GM19035 (cell line): Measurements from ENCODE around the gene SPIRE1.

Experiments used
- ATAC-seq: cut with Tn5 transposase; IDR thresholded peaks from one replicate; pipeline ENCODE4 v1.9.1; 2021; ENCODE audit not compliant: unreplicated experiment

Gene SPIRE1

GRCh38 chr18:12455496-12455895, 202.4 kb downstream of the SPIRE1 start:
- no peak for ATAC-seq

GRCh38 chr18:12452784-12453183, 205.1 kb downstream of the SPIRE1 start:
- no peak for ATAC-seq

GRCh38 chr18:12451428-12451827, 206.5 kb downstream of the SPIRE1 start:
- ATAC-seq, result no peak

GRCh38 chr18:12449051-12449785, 208.7 kb downstream of the SPIRE1 start:
- ATAC-seq, result no peak

GRCh38 chr18:12445554-12445953, 212.4 kb downstream of the SPIRE1 start:
- ATAC-seq, result no peak

- no peak for ATAC-seq
Observed at GRCh38 chr18:12443551-12443950, 214.4 kb downstream of the SPIRE1 start.

- no peak for ATAC-seq
Observed at GRCh38 chr18:12442946-12443345, 215.0 kb downstream of the SPIRE1 start.

- no peak for ATAC-seq
Observed at GRCh38 chr18:12441475-12442034, 216.4 kb downstream of the SPIRE1 start.

- ATAC-seq, result no peak
Observed at GRCh38 chr18:12438257-12438656, 219.7 kb downstream of the SPIRE1 start.

GRCh38 chr18:12435867-12436266, 222.0 kb downstream of the SPIRE1 start:
- ATAC-seq, result no peak

- no peak for ATAC-seq
Observed at GRCh38 chr18:12434541-12434929, 223.4 kb downstream of the SPIRE1 start.

- no peak for ATAC-seq
Observed at GRCh38 chr18:12433829-12434540, 223.9 kb downstream of the SPIRE1 start.

- no peak for ATAC-seq
Observed at GRCh38 chr18:12432881-12433280, 225.0 kb downstream of the SPIRE1 start.

GRCh38 chr18:12432196-12432595, 225.7 kb downstream of the SPIRE1 start:
- ATAC-seq, result no peak

- no peak for ATAC-seq
Observed at GRCh38 chr18:12431561-12431960, 226.3 kb downstream of the SPIRE1 start.

GRCh38 chr18:12430137-12430990, 227.5 kb downstream of the SPIRE1 start:
- ATAC-seq, result no peak

GRCh38 chr18:12429556-12429955, 228.4 kb downstream of the SPIRE1 start:
- no peak for ATAC-seq

GRCh38 chr18:12428923-12429322, 229.0 kb downstream of the SPIRE1 start:
- ATAC-seq, result no peak

GRCh38 chr18:12426924-12427323, 231.0 kb downstream of the SPIRE1 start:
- no peak for ATAC-seq

GRCh38 chr18:12424252-12424651, 233.7 kb downstream of the SPIRE1 start:
- ATAC-seq, result no peak

GRCh38 chr18:12423820-12424219, 234.1 kb downstream of the SPIRE1 start:
- no peak for ATAC-seq
